ACC112 (cell line): ENCODE measurements around the gene IGSF8.

ENCODE experiments used
- H2AFZ ChIP-seq: fragments of 200-600 bp; sonication (generic); one replicate; pipeline ENCODE4 v1.6.0; 2017; ENCODE audit warnings: antibody characterized with exemption, low read length; ENCODE audit not compliant: unreplicated experiment
- H3K27ac ChIP-seq: fragments of 200-600 bp; sonication (generic); 2 replicates; pipeline ENCODE4 v1.5.1; 2014; ENCODE audit warnings: low read depth, mild to moderate bottlenecking, antibody characterized with exemption, low read length, moderate library complexity
- H3K27me3 ChIP-seq: fragments of 200-600 bp; sonication (generic); 2 replicates; pipeline ENCODE4 v1.6.1; 2014; ENCODE audit warnings: mild to moderate bottlenecking, antibody characterized with exemption, low read length, moderate library complexity, mixed read lengths; ENCODE audit not compliant: insufficient read depth
- H3K36me3 ChIP-seq: fragments of 200-600 bp; sonication (generic); 2 replicates; pipeline ENCODE4 v1.6.1; 2016; ENCODE audit warnings: mild to moderate bottlenecking, antibody characterized with exemption, low read length, moderate library complexity, mixed read lengths; ENCODE audit not compliant: insufficient read depth
- H3K4me1 ChIP-seq: fragments of 200-600 bp; sonication (generic); one replicate; pipeline ENCODE4 v1.6.1; 2016; ENCODE audit warnings: low read length, mixed read lengths; ENCODE audit not compliant: insufficient read depth, unreplicated experiment, control insufficient read depth
- H3K4me3 ChIP-seq: fragments of 200-600 bp; sonication (generic); 2 replicates; pipeline ENCODE4 v1.5.1; 2014; ENCODE audit warnings: mild to moderate bottlenecking, low read depth, low read length
- H3K79me2 ChIP-seq: fragments of 200-600 bp; sonication (generic); one replicate; pipeline ENCODE4 v1.6.0; 2016; ENCODE audit warnings: low read length; ENCODE audit not compliant: control insufficient read depth, unreplicated experiment, insufficient read depth

The IGSF8 gene

GRCh38 chr1:160066829-160067745, 31.3 kb downstream of the IGSF8 start:
- H3K36me3 ChIP-seq: no peaks in the 10 kb centered on the region
- H3K27me3 ChIP-seq: peaks cover 75% of the 10 kb centered on the region
- no peak overlapping the region for H3K4me3 ChIP-seq
- no peak overlapping the region for H2AFZ ChIP-seq
- no peak overlapping the region for H3K27ac ChIP-seq
- no peaks in the 10 kb centered on the region for H3K4me1 ChIP-seq
- H3K79me2 ChIP-seq: no peaks in the 10 kb centered on the region

GRCh38 chr1:160064746-160065145, 33.7 kb downstream of the IGSF8 start:
- H3K27ac ChIP-seq: no peak overlapping the region
- no peaks in the 10 kb centered on the region for H3K4me1 ChIP-seq
- no peaks in the 10 kb centered on the region for H3K79me2 ChIP-seq
- no peak overlapping the region for H2AFZ ChIP-seq
- H3K36me3 ChIP-seq: no peaks in the 10 kb centered on the region
- H3K4me3 ChIP-seq: no peak overlapping the region
- H3K27me3 ChIP-seq: peaks cover 70% of the 10 kb centered on the region

- H2AFZ ChIP-seq: no peak overlapping the region
- H3K4me1 ChIP-seq: no peaks in the 10 kb centered on the region
- H3K36me3 ChIP-seq: no peaks in the 10 kb centered on the region
- no peaks in the 10 kb centered on the region for H3K79me2 ChIP-seq
- H3K4me3 ChIP-seq: no peak overlapping the region
- no peak overlapping the region for H3K27ac ChIP-seq
- peaks cover 70% of the 10 kb centered on the region for H3K27me3 ChIP-seq
These were observed 34.3 kb downstream of the IGSF8 start for GRCh38 chr1:160064164-160064563.

- no peaks in the 10 kb centered on the region for H3K79me2 ChIP-seq
- no peaks in the 10 kb centered on the region for H3K36me3 ChIP-seq
- H3K4me3 ChIP-seq: no peak overlapping the region
- H2AFZ ChIP-seq: no peak overlapping the region
- H3K27ac ChIP-seq: no peak overlapping the region
- peaks cover 69% of the 10 kb centered on the region for H3K27me3 ChIP-seq
- H3K4me1 ChIP-seq: no peaks in the 10 kb centered on the region
These were observed 35.2 kb downstream of the IGSF8 start for GRCh38 chr1:160063176-160063575.

- H3K36me3 ChIP-seq: no peaks in the 10 kb centered on the region
- H3K27me3 ChIP-seq: peaks cover 73% of the 10 kb centered on the region
- H3K79me2 ChIP-seq: no peaks in the 10 kb centered on the region
- no peak overlapping the region for H3K4me3 ChIP-seq
- no peak overlapping the region for H2AFZ ChIP-seq
- no peak overlapping the region for H3K27ac ChIP-seq
- H3K4me1 ChIP-seq: no peaks in the 10 kb centered on the region
These were observed 36.2 kb downstream of the IGSF8 start for GRCh38 chr1:160062230-160062532.

GRCh38 chr1:160061369-160062229, 36.8 kb downstream of the IGSF8 start:
- no peak overlapping the region for H3K4me3 ChIP-seq
- no peak overlapping the region for H2AFZ ChIP-seq
- H3K36me3 ChIP-seq: no peaks in the 10 kb centered on the region
- no peaks in the 10 kb centered on the region for H3K79me2 ChIP-seq
- H3K27ac ChIP-seq: no peak overlapping the region
- no peaks in the 10 kb centered on the region for H3K4me1 ChIP-seq
- peaks cover 73% of the 10 kb centered on the region for H3K27me3 ChIP-seq

- H3K36me3 ChIP-seq: no peaks in the 10 kb centered on the region
- H3K4me3 ChIP-seq: no peak overlapping the region
- H2AFZ ChIP-seq: no peak overlapping the region
These were observed 40.3 kb downstream of the IGSF8 start for GRCh38 chr1:160058087-160058486.

GRCh38 chr1:160056648-160057169, 41.7 kb downstream of the IGSF8 start:
- H2AFZ ChIP-seq: no peak overlapping the region
- H3K27ac ChIP-seq: no peak overlapping the region
- H3K4me3 ChIP-seq: no peak overlapping the region
- no peaks in the 10 kb centered on the region for H3K4me1 ChIP-seq
- H3K27me3 ChIP-seq: peaks cover 96% of the 10 kb centered on the region
- H3K79me2 ChIP-seq: no peaks in the 10 kb centered on the region
- no peaks in the 10 kb centered on the region for H3K36me3 ChIP-seq

More at GRCh38 chr1:160058087-160058486, 40.3 kb downstream of the IGSF8 start:
- Histone ChIP-seq H3K27ac (no peak overlapping the region), H3K27me3 (peaks cover 90% of the 10 kb centered on the region), H3K79me2 (no peaks in the 10 kb centered on the region), H3K4me1 (no peaks in the 10 kb centered on the region)

- no peaks in the 10 kb centered on the region for H3K36me3 ChIP-seq
- H3K4me1 ChIP-seq: no peaks in the 10 kb centered on the region
- no peaks in the 10 kb centered on the region for H3K79me2 ChIP-seq
- H2AFZ ChIP-seq: no peak overlapping the region
- peaks cover 78% of the 10 kb centered on the region for H3K27me3 ChIP-seq
- H3K4me3 ChIP-seq: no peak overlapping the region
- no peak overlapping the region for H3K27ac ChIP-seq
These were observed 44.7 kb downstream of the IGSF8 start for GRCh38 chr1:160053548-160054365.

GRCh38 chr1:160052936-160053335, 45.5 kb downstream of the IGSF8 start:
- H3K4me3 ChIP-seq: no peak overlapping the region
- no peaks in the 10 kb centered on the region for H3K4me1 ChIP-seq
- H3K27me3 ChIP-seq: peaks cover 78% of the 10 kb centered on the region
- no peak overlapping the region for H3K27ac ChIP-seq
- no peaks in the 10 kb centered on the region for H3K36me3 ChIP-seq
- no peaks in the 10 kb centered on the region for H3K79me2 ChIP-seq
- no peak overlapping the region for H2AFZ ChIP-seq
